Uterus (tissue), 4 donors: ENCODE results near the gene SLC35G6. TPM values are rescaled to one million over a fixed set of nuclear protein-coding genes. Genes with fewer than 3 reads are reported as not detected.
A peak's percentile ranks its signal among the peaks of the same experiment; 100 is the strongest.

Source experiments
- DNase-seq, 2 donors: peaks; one replicate each; pipeline ENCODE4 v3.0.0-alpha.2; 2019 to 2020
- H3K27ac ChIP-seq, 2 donors: fragments of 200-600 bp; sonication (generic); 1 replicate in 1 of 2; 2 replicates in 1 of 2; pipeline ENCODE4 v1.5.1; 2016 to 2018
- H3K27me3 ChIP-seq, 2 donors: fragments of 200-600 bp; sonication (generic); one replicate each; pipeline ENCODE4 v1.5.1; 2018 to 2019; ENCODE audit warnings: control low read depth in 1 of 2
- H3K36me3 ChIP-seq, 2 donors: fragments of 200-600 bp; sonication (generic); one replicate each; pipeline ENCODE4 v1.5.1; 2019; ENCODE audit warnings: control low read depth in 1 of 2
- H3K4me1 ChIP-seq, 2 donors: fragments of 200-600 bp; sonication (generic); one replicate each; pipeline ENCODE4 v1.5.1; 2018 to 2019; ENCODE audit warnings: control low read depth in 1 of 2
- H3K4me3 ChIP-seq, 2 donors: fragments of 200-600 bp; sonication (generic); 1 replicate in 1 of 2; 2 replicates in 1 of 2; pipeline ENCODE4 v1.5.1; 2018 to 2019; ENCODE audit warnings: mild to moderate bottlenecking in 1 of 2
- H3K9me3 ChIP-seq, 2 donors: fragments of 200-600 bp; sonication (generic); one replicate each; pipeline ENCODE4 v1.5.1; 2019; ENCODE audit warnings: control low read depth in 1 of 2
- POLR2A ChIP-seq, 2 donors: fragments of 450-650 bp; IDR thresholded peaks; one replicate each; pipeline ENCODE4 v1.6.1; 2016; ENCODE audit warnings: antibody characterized with exemption in 2 of 2, mild to moderate bottlenecking in 1 of 2, moderate library complexity in 1 of 2
- intact Hi-C: fragments of 100-400 bp; cut with DNase I; formaldehyde crosslinking; loops from one replicate; pipeline ENCODE4 v1.15.1; 2023; ENCODE audit warnings: low total_unique reads
- total RNA-seq, 4 donors: library from RNA; depleted of rRNA in 3 of 4; stranded (reverse); fragments of >200 nt in 3 of 4; gene quantifications; one replicate each; pipeline versions ENCODE4 v1.1.0 to v1.2.4, GENCODE V29; 2014 to 2023
- TF ChIP-seq, protein P1 (sequence below), 4 experiments: fragments of 200-600 bp in 2 of 4; fragments of 450-650 bp in 2 of 4; sonication (generic) in 2 of 4; IDR thresholded peaks; one replicate each; pipeline ENCODE4 v1.5.1; 2016 to 2019; ENCODE audit warnings: antibody characterized with exemption in 4 of 4, mild to moderate bottlenecking in 2 of 4, moderate library complexity in 1 of 4
- donor health status: DM: yes; HTN: yes; CAD: no.

SLC35G6 gene
- total RNA-seq, 4 donors from 2014 or later: not detected

DNA sequence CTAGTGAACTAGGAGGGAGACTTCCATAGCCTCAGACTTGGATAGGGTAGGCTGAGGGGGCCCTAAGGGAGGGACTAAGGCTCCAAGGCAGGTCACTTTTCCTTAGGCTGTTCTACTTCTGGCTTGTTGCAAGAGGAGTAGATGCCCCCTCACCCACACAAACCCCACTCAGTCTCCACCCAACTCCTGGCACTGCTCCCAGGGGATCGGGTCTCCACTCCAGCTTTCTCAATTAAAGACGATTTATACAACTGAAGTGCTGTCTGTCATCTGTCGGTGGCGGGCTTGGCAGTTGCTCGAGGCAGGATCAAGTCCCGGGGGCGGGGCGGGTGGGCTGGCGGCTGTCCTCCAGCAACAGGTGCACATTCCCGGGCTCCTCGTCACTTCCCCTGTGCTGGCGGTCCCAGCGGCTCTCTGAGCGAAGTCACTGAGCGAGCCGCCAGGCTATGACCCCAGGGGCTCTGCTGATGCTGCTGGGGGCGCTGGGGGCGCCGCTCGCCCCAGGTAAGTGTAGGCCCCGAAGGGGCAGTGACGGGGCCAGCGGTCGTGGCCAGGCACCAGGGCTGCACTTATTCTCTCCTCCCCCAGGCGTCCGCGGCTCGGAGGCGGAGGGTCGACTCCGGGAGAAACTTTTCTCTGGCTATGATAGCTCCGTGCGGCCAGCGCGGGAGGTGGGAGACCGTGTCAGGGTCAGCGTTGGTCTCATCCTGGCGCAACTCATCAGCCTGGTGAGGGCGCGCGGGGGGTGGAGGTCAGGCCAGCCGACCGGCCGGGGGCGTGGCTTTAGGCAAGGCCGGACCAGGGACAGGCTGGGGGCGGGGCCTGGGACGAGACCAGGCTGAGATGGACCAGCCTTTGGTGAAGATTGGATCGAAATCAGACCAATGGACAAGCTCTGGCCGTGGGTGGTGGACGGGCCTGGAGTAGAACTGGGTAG lies 36.3 kb upstream of the SLC35G6 start, which contains the start of gene CHRNB1:
Gene CHRNB1 (plus strand): TSS at position 380 of the 937 bp plus-strand sequence. CDS start 67 bp downstream, at position 447.
- Histone ChIP-seq H3K27ac (no peak within 1 kb of the TSS), H3K36me3 (no peaks in the 10 kb centered on the region), H3K4me3 (peak within 1 kb of the TSS in 1 of 2 donors; percentile 4), H3K27me3 (peaks cover 0 to 9% of the 10 kb centered on the region in 2 donors), H3K9me3 (no peaks in the 10 kb centered on the region), H3K4me1 (peaks cover 0 to 18% of the 10 kb centered on the region in 2 donors)
- intact Hi-C loops: no loop called here
- DNase-seq: peak; percentile 54 to 60
- TF ChIP-seq POLR2A (IDR thresholded peaks at IDR 0.05): no peak
- TF ChIP-seq, protein P1, sequence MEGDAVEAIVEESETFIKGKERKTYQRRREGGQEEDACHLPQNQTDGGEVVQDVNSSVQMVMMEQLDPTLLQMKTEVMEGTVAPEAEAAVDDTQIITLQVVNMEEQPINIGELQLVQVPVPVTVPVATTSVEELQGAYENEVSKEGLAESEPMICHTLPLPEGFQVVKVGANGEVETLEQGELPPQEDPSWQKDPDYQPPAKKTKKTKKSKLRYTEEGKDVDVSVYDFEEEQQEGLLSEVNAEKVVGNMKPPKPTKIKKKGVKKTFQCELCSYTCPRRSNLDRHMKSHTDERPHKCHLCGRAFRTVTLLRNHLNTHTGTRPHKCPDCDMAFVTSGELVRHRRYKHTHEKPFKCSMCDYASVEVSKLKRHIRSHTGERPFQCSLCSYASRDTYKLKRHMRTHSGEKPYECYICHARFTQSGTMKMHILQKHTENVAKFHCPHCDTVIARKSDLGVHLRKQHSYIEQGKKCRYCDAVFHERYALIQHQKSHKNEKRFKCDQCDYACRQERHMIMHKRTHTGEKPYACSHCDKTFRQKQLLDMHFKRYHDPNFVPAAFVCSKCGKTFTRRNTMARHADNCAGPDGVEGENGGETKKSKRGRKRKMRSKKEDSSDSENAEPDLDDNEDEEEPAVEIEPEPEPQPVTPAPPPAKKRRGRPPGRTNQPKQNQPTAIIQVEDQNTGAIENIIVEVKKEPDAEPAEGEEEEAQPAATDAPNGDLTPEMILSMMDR (IDR thresholded peaks at IDR 0.05): no peak

DNA sequence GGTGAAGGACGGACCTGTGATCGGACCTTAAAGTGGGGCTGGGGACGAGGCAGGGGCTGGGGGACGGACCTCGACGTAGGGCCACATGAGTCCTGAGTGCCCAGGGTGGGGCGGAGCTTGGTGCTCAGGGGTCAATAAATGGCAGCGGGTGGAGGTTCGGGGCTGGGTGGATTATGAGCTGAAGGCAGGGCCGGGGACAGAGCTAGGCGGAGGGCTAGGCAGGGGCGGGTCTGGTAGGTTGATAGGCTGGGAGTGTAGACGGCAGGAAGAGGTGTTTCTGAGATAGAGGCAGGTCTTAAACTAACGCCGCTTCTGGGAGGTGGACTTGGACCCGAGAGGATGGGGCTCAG lies 35.7 kb upstream of the SLC35G6 start:
- TF ChIP-seq, protein P1 (IDR thresholded peaks at IDR 0.05): no peak
- TF ChIP-seq POLR2A (IDR thresholded peaks at IDR 0.05): no peak
- Histone ChIP-seq H3K36me3 (no peaks in the 10 kb centered on the region), H3K4me3 (peak overlapping the region in 1 of 2 donors; percentile 4), H3K27ac (no peak overlapping the region), H3K4me1 (peaks cover 0 to 16% of the 10 kb centered on the region in 2 donors), H3K27me3 (peaks cover 0 to 5% of the 10 kb centered on the region in 2 donors), H3K9me3 (no peaks in the 10 kb centered on the region)
- intact Hi-C loops: no loop called here
- no peak for DNase-seq

DNA sequence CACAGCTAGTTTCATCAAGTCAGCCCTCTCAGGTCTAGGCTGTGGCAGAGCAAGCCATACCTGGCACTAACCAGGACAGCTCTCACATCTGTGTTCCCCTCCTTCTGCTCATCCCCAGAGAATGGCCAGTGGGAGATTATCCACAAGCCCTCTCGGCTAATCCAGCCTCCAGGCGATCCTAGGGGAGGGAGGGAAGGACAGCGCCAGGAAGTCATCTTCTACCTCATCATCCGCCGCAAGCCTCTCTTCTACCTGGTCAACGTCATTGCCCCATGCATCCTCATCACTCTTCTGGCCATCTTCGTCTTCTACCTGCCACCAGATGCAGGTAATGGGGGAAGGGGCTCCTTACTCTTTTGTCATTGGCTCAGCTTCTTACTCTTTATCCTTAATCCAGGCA lies 32.8 kb upstream of the SLC35G6 start:
- Histone ChIP-seq H3K9me3 (no peaks in the 10 kb centered on the region), H3K27me3 (peaks cover 0 to 5% of the 10 kb centered on the region in 2 donors)

DNA sequence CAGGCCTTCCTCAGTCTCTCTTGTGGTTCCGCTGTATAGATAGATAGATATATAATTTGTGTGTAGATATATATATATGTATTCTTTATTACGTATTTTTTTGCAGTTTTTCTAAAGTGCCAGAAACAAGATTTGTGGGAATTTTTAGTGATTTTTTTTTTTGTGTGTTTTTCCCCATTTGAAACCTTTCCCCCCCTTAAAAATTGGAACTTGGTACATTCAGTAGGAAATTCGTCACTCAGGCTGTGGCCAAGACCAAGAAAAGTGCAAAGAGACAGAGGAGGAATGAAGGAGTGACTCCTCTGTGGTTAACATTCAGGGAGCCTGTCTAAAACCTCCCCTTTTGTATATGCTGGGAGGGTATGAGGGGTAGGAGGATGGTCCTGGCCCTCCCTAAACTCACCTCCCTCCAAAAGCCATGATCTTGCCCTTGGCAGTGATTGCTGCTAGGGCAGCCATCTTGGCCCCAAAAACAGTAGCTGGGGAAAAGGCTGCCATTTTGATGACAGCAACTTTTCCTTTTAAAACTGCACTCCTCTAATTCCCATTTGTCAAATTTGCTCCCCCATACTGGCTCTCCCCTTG lies 21.2 kb upstream of the SLC35G6 start:
- no peaks in the 10 kb centered on the region for H3K4me1 ChIP-seq
- TF ChIP-seq, protein P1 (IDR thresholded peaks at IDR 0.05): no peak
- no peak for TF ChIP-seq POLR2A (IDR thresholded peaks at IDR 0.05)
- no peaks in the 10 kb centered on the region for H3K9me3 ChIP-seq
- no peaks in the 10 kb centered on the region for H3K36me3 ChIP-seq
- DNase-seq: no peak
- intact Hi-C loops: no loop called here
- no peak overlapping the region for H3K27ac ChIP-seq
- H3K4me3 ChIP-seq: no peak overlapping the region
- no peaks in the 10 kb centered on the region for H3K27me3 ChIP-seq

More for the DNA sequence above, 32.8 kb upstream of the SLC35G6 start:
- H3K4me3 ChIP-seq: no peak overlapping the region
- no peaks in the 10 kb centered on the region for H3K36me3 ChIP-seq
- peaks cover 0 to 13% of the 10 kb centered on the region in 2 donors for H3K4me1 ChIP-seq
- DNase-seq: no peak
- TF ChIP-seq, protein P1 (IDR thresholded peaks at IDR 0.05): no peak
- no peak for TF ChIP-seq POLR2A (IDR thresholded peaks at IDR 0.05)
- intact Hi-C loops: no loop called here
- no peak overlapping the region for H3K27ac ChIP-seq
